ENCODE results near the gene ZC2HC1B. TPM values are rescaled to one million over a fixed set of nuclear protein-coding genes. Genes with fewer than 3 reads are reported as not detected.
"Not testable (repeated sequence)": the region's sequence is repeated elsewhere in the genome, so short reads cannot be mapped to it uniquely, and the experiment has no call there.

The ZC2HC1B gene
- total RNA-seq, 1 experiment from 2014 or later, result not detected

DNA sequence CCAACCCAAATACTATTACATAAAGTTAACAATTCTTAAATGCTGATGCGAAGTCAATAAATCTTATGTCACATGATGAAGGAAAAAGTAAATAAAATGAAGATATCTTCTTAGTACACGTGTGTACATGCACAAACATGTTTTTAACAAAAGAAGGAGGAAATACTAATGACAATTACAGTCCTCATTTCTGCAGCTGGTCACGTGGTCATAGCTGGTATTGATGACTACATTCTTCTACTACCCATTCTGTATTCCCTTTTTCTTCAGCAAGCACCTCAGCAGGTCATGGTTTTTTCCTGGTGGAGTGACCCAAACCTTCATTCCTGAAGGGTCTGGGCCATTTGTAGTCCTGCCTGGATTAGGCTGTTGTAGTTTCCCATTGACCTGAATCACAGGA lies 4.5 kb downstream of the ZC2HC1B start:
- DNase-seq (ENCODE audit: low spot score), result not testable (repeated sequence)

- not testable (repeated sequence) for DNase-seq (ENCODE audit: low spot score)
These were observed 7.0 kb downstream of the ZC2HC1B start for GRCh38 chr6:143871202-143871730.

DNA sequence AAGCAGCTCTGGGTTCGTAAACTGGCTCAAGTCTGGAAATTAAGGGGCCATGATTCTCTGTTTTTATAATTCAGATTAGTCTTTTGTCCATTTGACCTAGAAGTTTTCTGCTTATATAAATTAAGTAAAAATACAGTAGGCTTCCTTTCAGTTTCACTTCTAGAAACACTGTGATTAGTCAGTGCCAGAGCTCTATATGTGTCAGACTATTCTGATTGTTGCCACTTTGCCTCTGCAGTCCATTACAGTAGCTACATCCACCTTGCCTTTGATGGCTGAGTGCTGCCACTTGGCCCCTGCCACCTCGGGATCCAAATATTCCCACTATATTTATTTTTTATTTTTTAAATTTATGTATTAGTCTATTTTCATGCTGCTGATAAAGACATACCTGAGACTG lies 7.9 kb downstream of the ZC2HC1B start:
- DNase-seq (ENCODE audit: low spot score), result no peak

DNA sequence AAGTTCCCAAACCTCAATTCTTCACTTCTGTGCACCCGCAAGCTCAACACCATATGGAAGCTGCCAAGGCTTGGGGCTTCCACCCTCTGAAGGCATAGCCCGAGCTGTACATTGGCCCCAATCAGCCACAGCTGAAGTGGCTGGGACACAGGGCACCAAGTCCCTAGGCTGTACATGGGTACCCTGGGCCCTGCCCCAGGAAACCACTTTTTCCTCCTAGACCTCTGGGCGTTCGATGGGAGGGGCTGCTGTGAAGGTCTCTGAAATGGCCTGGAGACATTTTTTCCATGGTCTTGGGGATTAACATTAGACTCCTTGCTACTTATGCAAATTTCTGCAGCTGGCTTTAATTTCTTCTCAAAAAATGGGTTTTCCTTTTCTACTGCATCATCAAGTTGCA lies 9.3 kb downstream of the ZC2HC1B start:
- DNase-seq (ENCODE audit: low spot score), result not testable (repeated sequence)

GRCh38 chr6:143874503-143874902 lies 10.2 kb downstream of the ZC2HC1B start:
- not testable (repeated sequence) for DNase-seq (ENCODE audit: low spot score)

- no peak for DNase-seq (ENCODE audit: low spot score)
These were observed 13.5 kb downstream of the ZC2HC1B start for GRCh38 chr6:143877584-143878271.

- no peak for DNase-seq (ENCODE audit: low spot score)
These were observed 14.0 kb downstream of the ZC2HC1B start for GRCh38 chr6:143878272-143878760.

DNA sequence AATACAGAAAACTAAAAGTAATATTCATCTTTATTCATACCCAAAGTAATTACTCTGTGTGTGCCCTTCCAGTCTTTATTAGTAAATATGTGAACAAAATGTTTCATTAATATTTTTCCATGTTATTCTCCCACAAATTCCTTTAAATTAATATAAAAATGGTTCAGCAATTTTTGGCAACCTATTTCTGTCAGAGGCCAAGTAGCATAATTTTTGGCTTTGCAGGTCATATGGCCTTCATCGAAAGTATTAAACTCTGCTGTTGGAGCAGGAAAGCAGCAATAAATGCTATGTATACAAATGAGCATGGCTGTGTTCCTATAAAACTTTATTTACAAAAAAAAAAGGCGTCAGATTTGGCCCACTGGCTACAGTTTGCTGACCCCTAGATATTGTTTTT lies 16.1 kb downstream of the ZC2HC1B start:
- DNase-seq (ENCODE audit: low spot score), result no peak

DNA sequence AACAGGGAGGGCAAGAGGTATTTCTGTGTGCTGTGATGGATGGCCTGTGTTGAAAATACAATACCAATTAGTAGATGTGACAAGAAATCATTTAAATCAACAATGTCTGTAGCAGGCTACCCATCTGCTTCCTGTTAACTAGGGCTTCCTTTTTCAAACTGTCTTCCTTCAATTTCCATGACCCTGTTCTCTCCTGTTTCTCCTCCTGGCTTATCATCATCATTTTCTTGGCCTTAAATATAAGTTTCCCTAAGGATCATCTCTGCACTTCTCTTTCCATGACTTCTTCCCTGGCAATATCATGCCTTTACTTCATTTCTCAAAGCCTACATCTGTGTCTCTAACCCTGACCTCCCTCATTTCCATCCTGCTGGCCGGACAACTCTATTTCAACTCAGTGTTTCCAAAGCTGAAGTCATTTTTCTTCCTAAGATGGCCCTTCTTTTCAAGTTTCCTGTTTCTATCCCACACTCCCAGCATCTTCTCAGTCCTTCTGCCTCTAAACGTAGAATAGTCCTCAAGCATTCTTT lies 18.2 kb downstream of the ZC2HC1B start:
- no peak for DNase-seq (ENCODE audit: low spot score)

DNA sequence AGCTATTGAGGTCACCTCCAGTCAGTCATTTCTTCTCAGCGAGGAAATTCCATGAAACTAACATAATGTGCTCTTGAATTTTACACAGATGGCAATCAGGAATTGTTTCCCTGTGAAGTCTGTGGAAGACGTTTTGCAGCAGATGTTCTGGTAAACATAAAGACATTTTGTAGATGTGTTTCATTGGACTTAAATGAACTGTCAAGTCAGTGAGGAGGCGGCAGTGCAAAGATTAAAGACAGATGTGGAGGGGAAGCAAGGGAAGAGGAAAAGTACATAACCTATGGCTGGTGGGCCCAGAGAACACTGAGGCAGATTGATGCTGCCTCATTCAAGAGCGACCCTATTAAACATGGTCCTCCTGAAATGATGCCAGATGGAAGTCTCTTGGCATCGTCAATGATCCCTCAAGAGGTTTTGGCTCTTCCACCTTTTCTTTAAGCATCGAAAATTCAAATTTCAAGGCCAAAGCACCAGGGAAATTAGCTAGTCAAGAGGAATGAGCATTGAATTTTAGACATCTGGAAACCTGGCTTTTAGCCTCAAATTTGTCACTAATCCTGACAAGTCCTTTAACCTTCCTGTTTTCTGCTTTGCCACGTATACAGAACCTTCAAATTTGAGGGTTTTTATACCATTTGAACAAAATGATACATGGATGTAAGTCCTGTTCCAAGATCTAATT lies 20.1 kb downstream of the ZC2HC1B start:
- no peak for DNase-seq (ENCODE audit: low spot score)

DNA sequence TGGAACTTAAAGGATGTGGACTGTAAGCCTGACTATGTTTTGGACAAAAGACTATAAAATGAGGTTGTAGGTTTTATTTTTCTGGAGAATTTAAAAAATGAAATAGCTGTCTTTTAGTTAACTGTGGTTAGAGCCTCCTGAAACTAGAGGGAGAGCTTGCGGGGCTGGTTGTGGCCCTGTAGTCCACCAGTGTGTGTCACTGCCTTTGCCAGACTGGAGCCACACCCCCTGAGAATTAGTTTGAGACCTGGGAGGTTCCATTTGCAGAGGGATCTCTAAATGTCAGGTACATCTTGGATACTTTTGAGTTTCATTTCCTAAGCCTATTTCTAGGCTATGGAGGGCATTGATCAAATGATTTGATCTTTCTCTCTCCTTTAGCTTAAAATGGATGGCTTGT lies 20.8 kb downstream of the ZC2HC1B start:
- no peak for DNase-seq (ENCODE audit: low spot score)

- DNase-seq (ENCODE audit: low spot score), result no peak
These were observed 30.4 kb downstream of the ZC2HC1B start for GRCh38 chr6:143894655-143895054.

- DNase-seq (ENCODE audit: low spot score), result no peak
These were observed 32.0 kb downstream of the ZC2HC1B start for GRCh38 chr6:143896126-143896860.

- DNase-seq (ENCODE audit: low spot score), result no peak
These were observed 36.1 kb downstream of the ZC2HC1B start for GRCh38 chr6:143900358-143900757.

- DNase-seq (ENCODE audit: low spot score), result no peak
These were observed 37.8 kb downstream of the ZC2HC1B start for GRCh38 chr6:143901885-143902750.

DNA sequence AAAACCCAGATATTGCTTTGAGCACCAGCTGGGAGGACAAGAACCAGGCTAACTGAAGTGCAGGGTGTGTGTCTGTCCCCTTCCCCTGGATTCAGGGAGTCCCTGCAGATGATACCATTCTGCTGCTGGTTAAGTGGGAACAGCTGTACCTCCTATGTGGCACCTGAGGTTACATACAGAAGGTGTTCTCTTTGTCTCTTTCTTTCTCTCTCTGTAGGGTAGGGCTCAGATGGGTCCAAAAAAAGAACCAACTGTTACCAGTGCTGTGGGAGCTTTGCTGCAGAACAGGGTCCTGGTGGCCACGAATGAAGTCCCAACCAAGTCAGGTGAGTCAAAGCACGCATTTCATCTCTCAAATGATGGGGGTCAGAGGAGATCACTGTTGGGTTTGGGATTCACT lies 38.6 kb downstream of the ZC2HC1B start:
- no peak for DNase-seq (ENCODE audit: low spot score)

GRCh38 chr6:143911028-143911427 lies 46.8 kb downstream of the ZC2HC1B start:
- DNase-seq (ENCODE audit: low spot score), result no peak

- DNase-seq (ENCODE audit: low spot score), result no peak
These were observed 48.4 kb downstream of the ZC2HC1B start for GRCh38 chr6:143912671-143913070.

GRCh38 chr6:143917026-143917425 lies 52.8 kb downstream of the ZC2HC1B start:
- not testable (repeated sequence) for DNase-seq (ENCODE audit: low spot score)

- no peak for DNase-seq (ENCODE audit: low spot score)
These were observed 64.6 kb downstream of the ZC2HC1B start for GRCh38 chr6:143928853-143929252.

DNA sequence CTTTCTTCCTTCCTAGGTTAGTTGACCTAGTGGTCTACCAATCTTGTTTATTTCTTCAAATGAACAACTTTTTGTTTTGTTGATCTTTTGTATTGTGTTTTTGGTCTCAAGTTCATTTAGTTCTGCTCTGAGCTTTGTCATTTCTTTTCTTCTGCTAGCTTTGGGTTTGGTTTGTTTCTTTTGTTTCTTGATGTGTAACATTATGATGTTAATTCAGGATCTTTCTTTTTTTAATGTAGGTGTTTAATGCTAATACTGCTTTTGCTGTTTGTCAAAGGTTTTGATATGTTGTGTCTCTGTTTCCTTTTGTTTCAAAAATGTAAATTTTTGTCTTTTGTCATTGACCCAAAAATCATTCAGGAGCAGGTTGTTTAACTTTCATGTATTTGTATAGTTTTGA lies 65.7 kb downstream of the ZC2HC1B start:
- no peak for DNase-seq (ENCODE audit: low spot score)
